H1 (cell line): ENCODE data around the gene ZBTB42. TPM values are rescaled to one million over a fixed set of nuclear protein-coding genes. Genes with fewer than 3 reads are reported as not detected.

Experiments
- CTCF ChIA-PET: fragments of 300-600 bp; sonication (Branson Sonifier 250); formaldehyde crosslinking; loops from one replicate; lab custom pipeline; 2021; ENCODE audit not compliant: partially characterized antibody; lab: Charles Lee
- POLR2A ChIA-PET: fragments of 300-600 bp; sonication (Branson Sonifier 250); formaldehyde crosslinking; loops from one replicate; lab custom pipeline; 2021; ENCODE audit warnings: inconsistent platforms; ENCODE audit not compliant: partially characterized antibody; lab: Charles Lee
- DNase-seq, 2 experiments: peaks; one replicate each; pipeline versions ENCODE4 v3.0.0 to v3.0.0-alpha.2; 2010 to 2022; ENCODE audit warnings: low spot score in 2 of 2, low read depth in 1 of 2, mixed read lengths in 1 of 2
- FAIRE-seq: peaks from 2 replicates; lab custom pipeline; 2011; peaks lifted over from hg19 to GRCh38; lab: Jason Lieb, UNC
- H2AFZ ChIP-seq: 2 replicates; pipeline ENCODE4 v1.8.1; 2012; ENCODE audit warnings: low read length, inconsistent platforms
- H2AK5ac ChIP-seq: 2 replicates; pipeline ENCODE4 v1.6.1; 2013; ENCODE audit warnings: low read depth, low read length
- H2BK120ac ChIP-seq: replicated peaks from 2 replicates; pipeline ENCODE3; 2013; ENCODE audit warnings: low read depth, low read length, inconsistent platforms
- H2BK12ac ChIP-seq: 2 replicates; pipeline ENCODE4 v1.6.1; 2013; ENCODE audit warnings: low read depth, low read length
- H2BK15ac ChIP-seq: 2 replicates; pipeline ENCODE4 v1.6.1; 2013; ENCODE audit warnings: low read length
- H2BK20ac ChIP-seq: 2 replicates; pipeline ENCODE4 v1.6.1; 2013; ENCODE audit warnings: low read length
- H2BK5ac ChIP-seq: 2 replicates; pipeline ENCODE4 v1.6.1; 2013; ENCODE audit warnings: low read depth, low read length
- H3K14ac ChIP-seq: 2 replicates; pipeline ENCODE4 v1.6.1; 2013; ENCODE audit warnings: inconsistent platforms; ENCODE audit not compliant: insufficient read length
- H3K18ac ChIP-seq: 2 replicates; pipeline ENCODE4 v1.6.1; 2013; ENCODE audit warnings: low read length; ENCODE audit errors: extremely low read depth
- H3K23ac ChIP-seq: 2 replicates; pipeline ENCODE4 v1.6.1; 2013; ENCODE audit warnings: inconsistent platforms; ENCODE audit not compliant: insufficient read length
- H3K23me2 ChIP-seq: 2 replicates; pipeline ENCODE4 v1.6.1; 2013; ENCODE audit warnings: low read depth, low read length
- H3K27ac ChIP-seq: 2 replicates; pipeline ENCODE4 v1.6.1; 2011; ENCODE audit warnings: low read depth, low read length, inconsistent platforms
- H3K27me3 ChIP-seq, 4 experiments: replicated peaks in 1 of 4; 1 replicate in 1 of 4; 2 replicates in 3 of 4; pipeline versions ENCODE4 v1.6.1 to v1.8.1; 2011 to 2013; ENCODE audit warnings: low read length in 3 of 4, mild to moderate bottlenecking in 3 of 4, inconsistent platforms in 2 of 4, mixed read lengths in 2 of 4, moderate library complexity in 1 of 4; ENCODE audit not compliant: control insufficient read depth in 3 of 4, insufficient read depth in 3 of 4; ENCODE audit errors: extremely low read depth in 1 of 4
- H3K36me3 ChIP-seq, 4 experiments: 2 replicates each; pipeline versions ENCODE4 v1.6.1 to v1.8.1; 2011 to 2013; ENCODE audit warnings: mild to moderate bottlenecking in 4 of 4, low read length in 3 of 4, moderate library complexity in 2 of 4, control low read depth in 1 of 4, inconsistent platforms in 1 of 4; ENCODE audit not compliant: insufficient read depth in 4 of 4, control insufficient read depth in 2 of 4
- H3K4ac ChIP-seq: replicated peaks from 2 replicates; pipeline ENCODE3; 2013; ENCODE audit warnings: low read length, low read depth, mixed read lengths, inconsistent platforms; ENCODE audit not compliant: insufficient read length
- H3K4me1 ChIP-seq, 4 experiments: replicated peaks in 1 of 4; 1 replicate in 1 of 4; 2 replicates in 3 of 4; pipeline versions ENCODE4 v1.6.1 to v1.8.1; 2011 to 2013; ENCODE audit warnings: low read length in 3 of 4, inconsistent platforms in 2 of 4, mixed read lengths in 1 of 4; ENCODE audit not compliant: insufficient read depth in 4 of 4, control insufficient read depth in 3 of 4
- H3K4me2 ChIP-seq, 2 experiments: 2 replicates each; pipeline versions ENCODE4 v1.6.1 to v1.8.1; 2011 to 2013; ENCODE audit warnings: low read depth in 2 of 2, low read length in 2 of 2, control low read depth in 1 of 2, inconsistent platforms in 1 of 2, mild to moderate bottlenecking in 1 of 2; ENCODE audit not compliant: insufficient read depth in 1 of 2
- H3K4me3 ChIP-seq, 4 experiments: fragments of 200-600, 300-600 bp in 1 of 4; sonication (generic), shearing (Covaris generic), sonication (Bioruptor Twin) in 1 of 4; 2 replicates each; pipeline versions ENCODE4 v1.5.1 to v1.8.1; 2011 to 2016; ENCODE audit warnings: low read length in 4 of 4, low read depth in 3 of 4, control low read depth in 2 of 4, inconsistent platforms in 2 of 4, mild to moderate bottlenecking in 2 of 4, mixed read lengths in 1 of 4, moderate library complexity in 1 of 4; ENCODE audit not compliant: insufficient read depth in 2 of 4; ENCODE audit errors: extremely low read depth in 1 of 4
- H3K56ac ChIP-seq: replicated peaks from 2 replicates; pipeline ENCODE3; 2013; ENCODE audit warnings: low read depth, mild to moderate bottlenecking, mixed read lengths, low read length, inconsistent platforms; ENCODE audit not compliant: insufficient read length
- H3K79me1 ChIP-seq: 2 replicates; pipeline ENCODE4 v1.6.1; 2013; ENCODE audit warnings: low read depth, low read length, control low read depth
- H3K79me2 ChIP-seq, 2 experiments: 2 replicates each; pipeline versions ENCODE4 v1.6.1 to v1.8.1; 2012 to 2013; ENCODE audit warnings: low read length in 2 of 2, mild to moderate bottlenecking in 2 of 2, inconsistent platforms in 1 of 2; ENCODE audit not compliant: insufficient read depth in 2 of 2, control insufficient read depth in 1 of 2
- H3K9ac ChIP-seq, 4 experiments: replicated peaks in 1 of 4; 1 replicate in 1 of 4; 2 replicates in 3 of 4; pipeline versions ENCODE4 v1.6.1 to v1.8.1; 2011 to 2013; ENCODE audit warnings: low read depth in 3 of 4, low read length in 3 of 4, control low read depth in 2 of 4, mild to moderate bottlenecking in 2 of 4, moderate library complexity in 2 of 4, inconsistent platforms in 1 of 4; ENCODE audit errors: extremely low read depth in 1 of 4
- H3K9me3 ChIP-seq, 2 experiments: 2 replicates each; pipeline versions ENCODE4 v1.6.1 to v1.8.1; 2012 to 2013; ENCODE audit warnings: mild to moderate bottlenecking in 2 of 2, moderate library complexity in 2 of 2, control low read depth in 1 of 2, inconsistent platforms in 1 of 2, low read depth in 1 of 2, low read length in 1 of 2, mixed read lengths in 1 of 2; ENCODE audit not compliant: insufficient read depth in 2 of 2
- H4K20me1 ChIP-seq, 2 experiments: replicated peaks in 1 of 2; 2 replicates each; pipeline versions ENCODE3 to v1.8.1; 2011 to 2013; ENCODE audit warnings: inconsistent platforms in 2 of 2, low read length in 2 of 2, mild to moderate bottlenecking in 1 of 2; ENCODE audit not compliant: insufficient read depth in 2 of 2, control insufficient read depth in 1 of 2
- H4K5ac ChIP-seq: 2 replicates; pipeline ENCODE4 v1.6.1; 2013; ENCODE audit warnings: low read length, low read depth, mixed read lengths, inconsistent platforms; ENCODE audit not compliant: insufficient read length
- H4K8ac ChIP-seq: 2 replicates; pipeline ENCODE4 v1.8.0; 2013; ENCODE audit warnings: mild to moderate bottlenecking, moderate library complexity, low read length, inconsistent platforms; ENCODE audit not compliant: insufficient read depth; ENCODE audit errors: extremely low read depth
- H4K91ac ChIP-seq: replicated peaks from 2 replicates; pipeline ENCODE3; 2013; ENCODE audit warnings: low read length, mixed read lengths, inconsistent platforms; ENCODE audit not compliant: insufficient read length
- HDAC2 ChIP-seq, 2 experiments: fragments of 300-600 bp in 1 of 2; sonication (generic) in 1 of 2; IDR thresholded peaks; 2 replicates each; pipeline ENCODE4 v1.6.1; 2011 to 2012; ENCODE audit warnings: low read depth in 2 of 2, low read length in 2 of 2, mild to moderate bottlenecking in 2 of 2, moderate library complexity in 2 of 2, borderline replicate concordance in 1 of 2, inconsistent platforms in 1 of 2
- WGBS, 2 experiments: shearing (Covaris generic) in 1 of 2; methylation state at CpG; one replicate each; pipeline versions ENCODE4 v1.1.6 to v1.1.7; 2013 to 2015; ENCODE audit warnings: low lambda C conversion rate in 2 of 2, mixed read lengths in 2 of 2, inconsistent platforms in 1 of 2, low coverage in 1 of 2, missing lambda C conversion rate in 1 of 2; ENCODE audit not compliant: insufficient replicate concordance in 2 of 2, insufficient coverage in 1 of 2, insufficient read length in 1 of 2; ENCODE audit errors: extremely low coverage in 1 of 2, missing lambda C conversion rate in 1 of 2; 5-methylcytosine and 5-hydroxymethylcytosine counted together
- polyA plus RNA-seq, 7 experiments: library from polyadenylated mRNA; depleted of rRNA in 3 of 7; stranded (reverse) in 5 of 7; unstranded in 2 of 7; fragments of >200 nt in 5 of 7; fragments of 200-250 nt in 2 of 7; gene quantifications; 1 replicate in 5 of 7; 2 replicates in 1 of 7; 4 replicates in 1 of 7; pipeline versions ENCODE4 v1.2.1 to v1.2.3, GENCODE V29; 2011 to 2013; ENCODE audit warnings: missing spikeins in 2 of 7, mixed read lengths in 2 of 7
- total RNA-seq: library from RNA; stranded (reverse); fragmentation: NEBNext Ultra II Directional; extraction: Animal tissue kit (Norgen Biotek cat#: 25700); gene quantifications from 2 replicates; pipeline ENCODE4 v1.2.1, GENCODE V29; 2021

Gene ZBTB42
- total and polyA plus RNA-seq, 2 of the 8 experiments (the other 6 are each of a cell fraction or from before 2014, with no cell fraction given): 2.8 to 3.1 TPM

GRCh38 chr14:104792101-104792884, 8.6 kb upstream of the ZBTB42 start:
- Histone ChIP-seq H2BK15ac (no peak overlapping the region), H3K9ac (no peak overlapping the region), H4K91ac (no peak overlapping the region), H3K23me2 (peaks cover 13% of the 10 kb centered on the region; the same call in 1 of the 2 replicates), H2AK5ac (no peak overlapping the region), H3K79me2 (peaks cover 0 to 6% of the 10 kb centered on the region in 2 experiments; a peak in 1 of 4 replicates), H3K27ac (no peak overlapping the region), H4K8ac (peak overlapping the region; percentile 76), H2BK120ac (no peak overlapping the region), H3K18ac (no peak overlapping the region), H2BK5ac (no peak overlapping the region), H3K14ac (no peak overlapping the region), H3K4me1 (peaks cover 4 to 34% (median 24%) of the 10 kb centered on the region in 4 experiments), H3K9me3 (no peaks in the 10 kb centered on the region), H2BK20ac (no peak overlapping the region), H3K79me1 (peaks cover 8% of the 10 kb centered on the region), H4K5ac (no peak overlapping the region), H4K20me1 (peaks cover 26 to 36% of the 10 kb centered on the region in 2 experiments), H3K4me3 (no peak overlapping the region), H3K4me2 (no peak overlapping the region), H3K27me3 (peaks cover 0 to 22% (median 17%) of the 10 kb centered on the region in 4 experiments; a peak in 6 of 7 replicates), H2BK12ac (no peak overlapping the region), H3K23ac (no peak overlapping the region), H3K56ac (peak overlapping the region; percentile 59), H2AFZ (no peak overlapping the region), H3K36me3 (peaks cover 0 to 4% (median 0%) of the 10 kb centered on the region in 4 experiments; a peak in 3 of 8 replicates), H3K4ac (no peak overlapping the region)
- FAIRE-seq (no peak), DNase-seq (no peak)
- no peak for TF ChIP-seq HDAC2 (IDR thresholded peaks at IDR 0.05; ENCODE audit: borderline replicate concordance in 1 of 2, low read depth in 2 of 2, low read length in 2 of 2)
- WGBS, 2 experiments: 95% methylated on average over 21 of the region's 25 CpGs; no CpG with 5 or more reads in 1 of the 2 experiments
- CTCF ChIA-PET: interaction anchor here (1.0 to 11.1 kb wide), 5 partner anchors 13 to 50 kb away, joined by 3 to 110 read pairs (median 5); no protein-coding TSS in a partner anchor
- POLR2A ChIA-PET: interaction anchor here (1.2 to 1.4 kb wide), 2 partner anchors 24 to 74 kb away, joined by 3 to 4 read pairs; no protein-coding TSS in a partner anchor
